ENCODE data around the gene RGL1. TPM values are rescaled to one million over a fixed set of nuclear protein-coding genes. Genes with fewer than 3 reads are reported as not detected.

Gene RGL1
- total RNA-seq, 1 experiment from 2014 or later, result 1.3 TPM

GRCh38 chr1:183787704-183788103 is 17.2 kb upstream of the RGL1 start:
- H3K4me3 ChIP-seq (replicated peaks in 1 of 2; ENCODE audit: low read depth in 1 of 2, low read length in 2 of 2), result no peak overlapping the region
- CTCF ChIA-PET, result no interaction called here
- no peaks in the 10 kb centered on the region for H3K27me3 ChIP-seq (ENCODE audit: insufficient read depth, low read length)
- H2AFZ ChIP-seq (ENCODE audit: low read depth, low read length, poor library complexity, severe bottlenecking), result no peak overlapping the region
- H3K9ac ChIP-seq (ENCODE audit: low read length), result no peak overlapping the region
- ATAC-seq (no peak), DNase-seq (ENCODE audit: low read depth, low spot score) (no peak)
- POLR2A ChIA-PET, result no interaction called here
- no peaks in the 10 kb centered on the region for H4K20me1 ChIP-seq (ENCODE audit: insufficient read depth)
- RAD21 ChIA-PET (ENCODE audit: low non-redundant PET in 1 of 2, low total read pairs in 2 of 2, uncharacterized antibody in 2 of 2, unreplicated experiment in 2 of 2), result no interaction called here
- no peaks in the 10 kb centered on the region for H3K36me3 ChIP-seq (ENCODE audit: control insufficient read depth in 1 of 2, insufficient read depth in 2 of 2, low read length in 2 of 2)
- H3K27ac ChIP-seq (ENCODE audit: low read depth, low read length), result no peak overlapping the region
- intact Hi-C loops (cut with micrococcal nuclease), result no loop called here
- no peaks in the 10 kb centered on the region for H3K9me2 ChIP-seq (ENCODE audit: insufficient read depth)
- no peaks in the 10 kb centered on the region for H3K79me2 ChIP-seq (ENCODE audit: insufficient read depth, low read length)
- no peak for TF ChIP-seq JUND (IDR thresholded peaks at IDR 0.05)
- TF ChIP-seq ZFX (IDR thresholded peaks at IDR 0.05), result no peak
- TF ChIP-seq CBX3 (IDR thresholded peaks at IDR 0.05; ENCODE audit: low read depth), result no peak
- no peak for TF ChIP-seq SP1 (IDR thresholded peaks at IDR 0.05; ENCODE audit: low read depth)
- TF ChIP-seq ELF1 (IDR thresholded peaks at IDR 0.05; ENCODE audit: borderline replicate concordance, low read depth), result no peak
- TF ChIP-seq ZNF274 (IDR thresholded peaks at IDR 0.05; ENCODE audit: low read depth, low read length), result no peak
- TF ChIP-seq SIN3A (IDR thresholded peaks at IDR 0.05; ENCODE audit: low read depth), result no peak
- no peak for TF ChIP-seq REST (IDR thresholded peaks at IDR 0.05; ENCODE audit: low read depth)
- TF ChIP-seq MAX (IDR thresholded peaks at IDR 0.05), result no peak
- TF ChIP-seq POLR2A (IDR thresholded peaks at IDR 0.05; ENCODE audit: borderline replicate concordance, extremely low read depth, insufficient read depth, insufficient read length), result no peak
- TF ChIP-seq EZH2 (IDR thresholded peaks at IDR 0.05), result no peak
- TF ChIP-seq RAD21 (IDR thresholded peaks at IDR 0.05; ENCODE audit: low read depth), result no peak
- no peak for TF ChIP-seq FOSL1 (IDR thresholded peaks at IDR 0.05; ENCODE audit: low read depth)
- no peak for TF ChIP-seq SRF (IDR thresholded peaks at IDR 0.05; ENCODE audit: low read depth)
- TF ChIP-seq ZBTB33 (IDR thresholded peaks at IDR 0.05; ENCODE audit: extremely low read depth, insufficient replicate concordance, low read length), result no peak
- TF ChIP-seq TCF7L2 (IDR thresholded peaks at IDR 0.05; ENCODE audit: borderline replicate concordance, extremely low read depth, insufficient read depth, insufficient read length), result no peak
- no peaks in the 10 kb centered on the region for H3K9me3 ChIP-seq (ENCODE audit: control insufficient read depth in 1 of 2, insufficient read depth in 1 of 2, low read depth in 1 of 2, low read length in 2 of 2)
- no TSS peak for BruUV-seq (replicated peaks)
- no peak overlapping the region for H3K4me2 ChIP-seq (ENCODE audit: low read length)
- no peaks in the 10 kb centered on the region for H3K4me1 ChIP-seq (ENCODE audit: control insufficient read depth in 1 of 2, insufficient read depth in 2 of 2, low read length in 2 of 2)
